ENCODE measurements around the gene COL26A1.

GRCh38 chr7:101539784-101540183 is 177.1 kb downstream of the COL26A1 start:
- TF ChIP-seq CTCF (optimal IDR thresholded peaks at IDR 0.05 in 1 of 3, IDR thresholded peaks at IDR 0.05 in 1 of 3, conservative IDR thresholded peaks at IDR 0.05 in 1 of 3; ENCODE audit: extremely low read depth in 1 of 3, insufficient read depth in 2 of 3, low read length in 3 of 3): no peak
- no peak for TF ChIP-seq EZH2 (IDR thresholded peaks at IDR 0.05; ENCODE audit: low read length)

All from keratinocyte (primary cell).